Activated CD8-positive, alpha-beta T cell treated with anti-CD3 and anti-CD28 coated beads, Interleukin-2, amount 10 ng/mL, durations not matched to agents 7 days and 5 days (primary cell): ENCODE measurements around the gene BCS1L. TPM values are rescaled to one million over a fixed set of nuclear protein-coding genes. Genes with fewer than 3 reads are reported as not detected.
"Not testable (repeated sequence)": the region's sequence is repeated elsewhere in the genome, so short reads cannot be mapped to it uniquely, and the experiment has no call there.

Experiments used
- ATAC-seq: fragments of 150-1000 bp; cut with Tn5 transposase; one replicate; pipeline ENCODE4 v1.10.0; 2021; ENCODE audit warnings: moderate library complexity
- CTCF ChIA-PET: fragments of 350-600 bp; sonication (Branson Sonifier 250); formaldehyde crosslinking; loops from one replicate; lab custom pipeline; 2021; ENCODE audit warnings: antibody characterized with exemption; lab: Charles Lee
- POLR2A ChIA-PET: fragments of 350-600 bp; sonication (Branson Sonifier 250); formaldehyde crosslinking; loops from one replicate; lab custom pipeline; 2021; ENCODE audit warnings: antibody characterized with exemption; lab: Charles Lee
- DNase-seq: peaks from one replicate; pipeline ENCODE4 v3.0.0-alpha.2; 2020
- H3K27ac Mint-ChIP-seq: one replicate; pipeline ENCODE4 v1.8.0; 2021; ENCODE audit warnings: mild to moderate bottlenecking, mixed read lengths
- H3K27me3 Mint-ChIP-seq: one replicate; pipeline ENCODE4 v1.8.0; 2021; ENCODE audit warnings: low read depth, mixed read lengths
- H3K36me3 Mint-ChIP-seq: one replicate; pipeline ENCODE4 v1.8.0; 2021; ENCODE audit warnings: low read depth, mixed read lengths
- H3K4me1 Mint-ChIP-seq: one replicate; pipeline ENCODE4 v1.8.0; 2021; ENCODE audit warnings: low read depth, mixed read lengths
- H3K4me3 Mint-ChIP-seq: one replicate; pipeline ENCODE4 v1.8.0; 2021; ENCODE audit warnings: mild to moderate bottlenecking, mixed read lengths
- H3K9me3 Mint-ChIP-seq: one replicate; pipeline ENCODE4 v1.8.0; 2022; ENCODE audit warnings: mixed read lengths; ENCODE audit not compliant: insufficient read depth
- total RNA-seq, 2 experiments: library from RNA; stranded (reverse); gene quantifications; one replicate each; pipeline ENCODE4 v1.2.3, GENCODE V29; 2021

The BCS1L gene
- total RNA-seq, 2 experiments from 2014 or later = 50.1 to 50.5 TPM

DNA sequence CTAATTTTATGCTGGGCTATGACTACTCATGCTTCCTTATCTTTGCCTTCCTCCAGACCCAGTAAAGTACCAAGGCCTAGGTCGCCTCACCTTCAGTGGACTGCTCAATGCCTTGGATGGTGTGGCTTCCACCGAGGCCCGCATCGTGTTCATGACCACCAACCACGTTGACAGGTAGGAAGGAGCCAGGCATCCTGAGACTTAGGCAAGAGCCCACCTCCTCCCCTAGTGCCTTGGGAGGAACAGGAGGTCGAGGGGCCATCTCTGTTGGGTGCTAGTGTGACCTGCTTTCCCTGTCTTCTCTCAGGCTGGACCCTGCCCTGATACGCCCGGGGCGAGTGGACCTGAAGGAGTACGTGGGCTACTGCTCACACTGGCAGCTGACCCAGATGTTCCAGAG is 3.3 kb downstream of the BCS1L start:
- H3K27ac Mint-ChIP-seq = no peak overlapping the region
- no peaks in the 10 kb centered on the region for H3K9me3 Mint-ChIP-seq
- H3K27me3 Mint-ChIP-seq = no peaks in the 10 kb centered on the region
- peaks cover 48% of the 10 kb centered on the region for H3K36me3 Mint-ChIP-seq
- no peak for ATAC-seq
- no peak for DNase-seq
- ChIA-PET CTCF (interaction anchor here (1.4 kb wide), 1 partner anchor 17 kb away, joined by 3 read pairs; no protein-coding TSS in a partner anchor), POLR2A (no interaction called here)
- no peak overlapping the region for H3K4me3 Mint-ChIP-seq
- H3K4me1 Mint-ChIP-seq = peaks cover 21% of the 10 kb centered on the region

- POLR2A ChIA-PET = no interaction called here
- no peak overlapping the region for H3K4me3 Mint-ChIP-seq
- no peaks in the 10 kb centered on the region for H3K9me3 Mint-ChIP-seq
- CTCF ChIA-PET = no interaction called here
- H3K27ac Mint-ChIP-seq = no peak overlapping the region
- ATAC-seq = no peak
- H3K36me3 Mint-ChIP-seq = peaks cover 47% of the 10 kb centered on the region
- H3K27me3 Mint-ChIP-seq = no peaks in the 10 kb centered on the region
- DNase-seq = no peak
- peaks cover 14% of the 10 kb centered on the region for H3K4me1 Mint-ChIP-seq
Observed at GRCh38 chr2:218663901-218664300, 4.4 kb downstream of the BCS1L start.

GRCh38 chr2:218664653-218665052 is 5.2 kb downstream of the BCS1L start:
- Mint-ChIP-seq H3K4me1 (peaks cover 11% of the 10 kb centered on the region), H3K4me3 (no peak overlapping the region), H3K36me3 (peaks cover 47% of the 10 kb centered on the region), H3K27ac (no peak overlapping the region), H3K27me3 (no peaks in the 10 kb centered on the region), H3K9me3 (no peaks in the 10 kb centered on the region)
- ChIA-PET CTCF (no interaction called here), POLR2A (no interaction called here)
- ATAC-seq (no peak), DNase-seq (no peak)

DNA sequence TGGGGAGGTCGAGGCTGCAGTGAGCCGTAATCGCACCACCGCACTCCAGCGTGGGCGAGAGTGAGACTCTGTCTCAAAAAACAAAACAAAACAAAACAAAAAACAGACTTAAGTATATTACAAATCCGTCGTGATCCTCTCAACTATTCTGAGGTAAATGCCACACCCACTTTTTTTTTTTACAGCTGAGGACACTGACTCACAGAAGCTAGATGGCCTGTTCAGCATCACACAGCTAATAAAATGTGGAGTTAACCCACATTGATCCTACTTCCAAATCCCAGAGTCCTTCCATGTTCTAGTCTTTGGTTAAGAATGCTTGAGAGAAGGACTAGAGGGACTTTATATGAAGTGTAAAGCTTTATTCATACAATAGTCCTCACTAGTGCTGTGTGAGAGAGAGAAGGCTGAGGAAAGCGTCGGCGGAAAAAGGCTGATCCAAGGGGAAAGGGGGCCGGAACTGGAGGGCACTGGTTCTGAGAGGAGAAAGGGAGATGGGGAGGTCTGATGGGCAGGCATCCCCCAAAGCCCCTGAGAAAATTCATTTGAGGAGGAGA is 11.7 kb downstream of the BCS1L start:
- Mint-ChIP-seq H3K27me3 (no peaks in the 10 kb centered on the region), H3K4me3 (peak overlapping the region; percentile 88), H3K27ac (peak overlapping the region; percentile 93), H3K9me3 (no peaks in the 10 kb centered on the region), H3K36me3 (peaks cover 11% of the 10 kb centered on the region), H3K4me1 (peaks cover 26% of the 10 kb centered on the region)
- POLR2A ChIA-PET = interaction anchor here (0.9 to 4.0 kb wide), 4 partner anchors 11 to 404 kb away, joined by 3 to 39 read pairs (median 3); partner anchors contain the start of genes BCS1L and ZNF142
- CTCF ChIA-PET = interaction anchor here (1.0 to 5.9 kb wide), 8 partner anchors 12 to 414 kb away, joined by 3 to 51 read pairs (median 8); partner anchors contain the start of genes BCS1L, TTLL4 and ZNF142
- no peak for DNase-seq
- no peak for ATAC-seq

GRCh38 chr2:218671654-218672566 is 12.4 kb downstream of the BCS1L start, which contains the start of the genes RNF25 and STK36:
Gene RNF25 (minus strand): TSS chr2:218672002. CDS start chr2:218671970, 32 bp downstream.
Gene STK36 (plus strand): TSS chr2:218672086. CDS start chr2:218672830, 744 bp downstream.
- Mint-ChIP-seq H3K27ac (peak within 1 kb of the TSS; percentile 93), H3K36me3 (peaks cover 9% of the 10 kb centered on the region), H3K27me3 (no peaks in the 10 kb centered on the region), H3K4me3 (peak within 1 kb of the TSS; percentile 88), H3K9me3 (no peaks in the 10 kb centered on the region), H3K4me1 (peaks cover 26% of the 10 kb centered on the region)
- ChIA-PET POLR2A (interaction anchor here (0.5 to 4.0 kb wide), 8 partner anchors 12 to 405 kb away, joined by 3 to 39 read pairs (median 3); partner anchors contain the start of genes BCS1L and ZNF142), CTCF (interaction anchor here (0.6 to 5.9 kb wide), 9 partner anchors 12 to 415 kb away, joined by 3 to 51 read pairs (median 5); partner anchors contain the start of genes BCS1L, TTLL4 and ZNF142)
- ATAC-seq = peak; percentile 92
- peak; percentile 89 for DNase-seq

DNA sequence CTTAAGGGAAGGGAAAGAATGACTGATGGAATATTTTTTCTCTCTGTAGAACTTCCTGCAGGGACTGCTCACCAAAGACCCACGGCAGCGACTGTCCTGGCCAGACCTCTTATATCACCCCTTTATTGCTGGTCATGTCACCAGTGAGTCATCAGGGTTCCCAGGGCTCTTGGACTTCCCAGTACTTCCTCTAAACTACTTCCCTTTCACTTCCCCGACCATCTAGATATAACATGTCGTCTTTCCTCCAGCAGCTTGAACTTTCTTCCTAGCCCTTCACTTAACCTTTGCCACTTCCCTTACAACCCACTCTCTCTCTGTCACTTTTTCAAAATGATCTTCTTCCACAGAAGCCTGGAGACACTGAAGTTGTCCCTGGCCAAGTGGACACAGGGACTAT is 19.6 kb downstream of the BCS1L start:
- H3K9me3 Mint-ChIP-seq = no peaks in the 10 kb centered on the region
- POLR2A ChIA-PET = no interaction called here
- CTCF ChIA-PET = interaction anchor here (3.0 kb wide), 1 partner anchor 8 kb away, joined by 13 read pairs; no protein-coding TSS in a partner anchor
- ATAC-seq (no peak), DNase-seq (no peak)
- H3K27me3 Mint-ChIP-seq = no peaks in the 10 kb centered on the region
- no peak overlapping the region for H3K4me3 Mint-ChIP-seq
- H3K27ac Mint-ChIP-seq = no peak overlapping the region
- H3K36me3 Mint-ChIP-seq = no peaks in the 10 kb centered on the region
- no peaks in the 10 kb centered on the region for H3K4me1 Mint-ChIP-seq

DNA sequence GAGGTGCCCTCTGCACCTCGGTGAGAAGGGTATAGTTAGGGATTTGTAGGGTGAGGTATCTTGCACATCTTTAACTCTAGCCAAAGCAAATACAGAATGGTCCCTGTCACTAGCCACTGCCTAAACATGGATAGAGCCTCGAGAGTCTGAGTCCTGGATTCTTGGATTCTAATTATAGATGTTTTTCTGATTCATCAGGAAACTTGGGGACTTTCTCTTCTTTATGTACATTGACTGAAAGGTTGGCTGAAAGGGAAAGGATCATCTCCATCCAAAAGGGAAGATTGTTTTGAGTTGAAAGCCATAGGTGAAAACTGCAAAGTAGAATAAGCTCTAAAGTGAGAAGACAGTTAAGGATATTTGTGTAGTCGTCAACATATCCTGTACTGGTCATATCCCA is 20.6 kb downstream of the BCS1L start:
- no peak overlapping the region for H3K4me3 Mint-ChIP-seq
- POLR2A ChIA-PET = no interaction called here
- ATAC-seq = no peak
- no peak for DNase-seq
- no peaks in the 10 kb centered on the region for H3K4me1 Mint-ChIP-seq
- CTCF ChIA-PET = no interaction called here
- H3K27me3 Mint-ChIP-seq = no peaks in the 10 kb centered on the region
- peaks cover 2% of the 10 kb centered on the region for H3K36me3 Mint-ChIP-seq
- no peak overlapping the region for H3K27ac Mint-ChIP-seq
- H3K9me3 Mint-ChIP-seq = no peaks in the 10 kb centered on the region

DNA sequence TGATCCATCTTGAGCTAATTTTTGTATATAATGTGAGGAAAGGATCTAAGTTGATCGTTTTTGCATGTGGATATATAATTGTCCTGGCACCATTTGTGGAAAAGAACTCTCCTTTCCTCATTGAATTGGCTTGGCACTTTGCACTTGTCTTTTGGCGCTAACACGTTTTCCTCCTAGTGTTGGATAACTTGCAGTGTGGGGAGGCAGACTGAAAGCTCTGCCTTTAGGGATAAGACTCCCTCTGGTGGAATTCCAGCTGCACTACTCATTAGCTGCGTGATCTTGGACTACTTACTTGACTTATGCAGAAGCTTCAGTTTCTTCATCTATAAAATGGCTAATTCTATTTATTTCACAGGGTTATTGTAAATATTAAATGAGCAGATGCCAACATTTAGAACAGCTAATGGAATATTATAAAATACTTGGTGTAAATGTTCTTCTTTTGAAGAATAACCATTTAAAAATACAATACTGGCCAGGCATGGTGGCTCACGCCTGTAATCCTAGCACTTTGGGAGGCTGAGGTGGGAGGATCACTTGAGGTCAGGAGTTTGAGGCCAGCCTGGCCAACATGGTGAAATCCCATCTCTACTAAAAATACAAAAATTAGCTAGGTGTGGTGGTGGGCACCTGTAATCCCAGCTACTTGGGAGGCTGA is 28.0 kb downstream of the BCS1L start:
- ChIA-PET POLR2A (interaction anchor here (0.7 to 1.2 kb wide), 2 partner anchors 35 to 412 kb away, joined by 3 to 4 read pairs; no protein-coding TSS in a partner anchor), CTCF (interaction anchor here (0.6 to 2.7 kb wide), 19 partner anchors 10 to 808 kb away, joined by 3 to 24 read pairs (median 4); partner anchors contain the start of genes BCS1L, PLCD4, RNF25 and STK36)
- not testable (repeated sequence) for H3K9me3 Mint-ChIP-seq, H3K27me3 Mint-ChIP-seq, H3K4me3 Mint-ChIP-seq, H3K36me3 Mint-ChIP-seq, H3K4me1 Mint-ChIP-seq, H3K27ac Mint-ChIP-seq
- DNase-seq = peak; percentile 51
- peak; percentile 88 for ATAC-seq

- CTCF ChIA-PET = no interaction called here
- POLR2A ChIA-PET = no interaction called here
Observed at GRCh38 chr2:218691234-218691633, 31.8 kb downstream of the BCS1L start.

GRCh38 chr2:218694405-218695145 is 35.1 kb downstream of the BCS1L start:
- Mint-ChIP-seq H3K4me1 (no peaks in the 10 kb centered on the region), H3K36me3 (no peaks in the 10 kb centered on the region), H3K27me3 (no peaks in the 10 kb centered on the region), H3K4me3 (no peak overlapping the region), H3K9me3 (no peaks in the 10 kb centered on the region), H3K27ac (no peak overlapping the region)
- ATAC-seq = no peak
- DNase-seq = no peak
- CTCF ChIA-PET = interaction anchor here (1.0 kb wide), 1 partner anchor 16 kb away, joined by 4 read pairs; the partner anchor contains the start of gene TTLL4
- POLR2A ChIA-PET = no interaction called here

More at GRCh38 chr2:218691234-218691633, 31.8 kb downstream of the BCS1L start:
- ATAC-seq = no peak
- H3K9me3 Mint-ChIP-seq = no peaks in the 10 kb centered on the region
- H3K36me3 Mint-ChIP-seq = no peaks in the 10 kb centered on the region
- H3K27me3 Mint-ChIP-seq = no peaks in the 10 kb centered on the region
- no peak overlapping the region for H3K4me3 Mint-ChIP-seq
- DNase-seq = no peak
- H3K4me1 Mint-ChIP-seq = peaks cover 2% of the 10 kb centered on the region
- H3K27ac Mint-ChIP-seq = no peak overlapping the region
